Cardiac muscle cell (in vitro differentiated cells and primary cell): Measurements from ENCODE around the gene PRKAG2. TPM values are rescaled to one million over a fixed set of nuclear protein-coding genes. Genes with fewer than 3 reads are reported as not detected.
"Not testable (repeated sequence)": the region's sequence is repeated elsewhere in the genome, so short reads cannot be mapped to it uniquely, and the experiment has no call there.

Experiments
- DNase-seq, 2 donors: peaks; one replicate each; pipeline versions ENCODE4 v3.0.0 to v3.0.0-alpha.2; 2010 to 2017; ENCODE audit warnings: low read depth in 1 of 2, low spot score in 1 of 2
- H3K27ac ChIP-seq: fragments of 200-600 bp; sonication (generic); 2 replicates; pipeline ENCODE4 v1.5.1; 2016
- H3K27me3 ChIP-seq: fragments of 200-600 bp; sonication (generic); 2 replicates; pipeline ENCODE4 v1.6.0; 2016; ENCODE audit warnings: control low read depth
- H3K36me3 ChIP-seq: fragments of 200-600 bp; sonication (generic); 2 replicates; pipeline ENCODE4 v1.5.1; 2016; ENCODE audit warnings: control low read depth
- H3K4me1 ChIP-seq: fragments of 200-600 bp; sonication (generic); 2 replicates; pipeline ENCODE4 v1.8.1; 2017; ENCODE audit warnings: low read depth, mild to moderate bottlenecking, mixed run types
- H3K4me3 ChIP-seq: fragments of 200-600 bp; sonication (generic); 2 replicates; pipeline ENCODE4 v1.5.1; 2016; ENCODE audit warnings: mild to moderate bottlenecking
- H3K9me3 ChIP-seq: fragments of 200-600 bp; sonication (generic); 2 replicates; pipeline ENCODE4 v1.5.1; 2017; ENCODE audit warnings: low read depth, mild to moderate bottlenecking, control low read depth
- CTCF ChIP-seq: IDR thresholded peaks from 2 replicates; pipeline ENCODE4 v1.5.1; 2012; ENCODE audit warnings: low read depth, mild to moderate bottlenecking, low read length
- polyA plus RNA-seq: library from polyadenylated mRNA; unstranded; fragments of >200 nt; fragmentation: Nextera tagmentation; extraction: Ambion mirVana; gene quantifications from 2 replicates; pipeline ENCODE4 v1.2.1, GENCODE V29; 2016
- total RNA-seq: library from RNA; depleted of rRNA; stranded (reverse); fragments of >200 nt; gene quantifications from 2 replicates; pipeline ENCODE4 v1.2.3, GENCODE V29; 2016

PRKAG2 gene
- total and polyA plus RNA-seq, 2 experiments from 2014 or later = 43.4 to 85.3 TPM

GRCh38 chr7:151537818-151538561 is 338.9 kb downstream of the PRKAG2 start:
- DNase-seq = peak; percentile 34 to 57
- H3K36me3 ChIP-seq = no peaks in the 10 kb centered on the region
- no peaks in the 10 kb centered on the region for H3K27me3 ChIP-seq
- no peak overlapping the region for H3K4me3 ChIP-seq
- H3K27ac ChIP-seq = peak overlapping the region; percentile 84
- no peaks in the 10 kb centered on the region for H3K9me3 ChIP-seq
- peaks cover 10% of the 10 kb centered on the region for H3K4me1 ChIP-seq
- TF ChIP-seq CTCF = no peak

- not testable (repeated sequence) for H3K9me3 ChIP-seq, H3K27ac ChIP-seq, H3K27me3 ChIP-seq, DNase-seq, H3K4me1 ChIP-seq, H3K36me3 ChIP-seq, H3K4me3 ChIP-seq
Measured at GRCh38 chr7:151536178-151536577, 340.7 kb downstream of the PRKAG2 start.

GRCh38 chr7:151529842-151530241 is 347.1 kb downstream of the PRKAG2 start:
- Histone ChIP-seq H3K4me1 (no peaks in the 10 kb centered on the region), H3K27ac (no peak overlapping the region), H3K4me3 (no peak overlapping the region), H3K9me3 (no peaks in the 10 kb centered on the region), H3K27me3 (no peaks in the 10 kb centered on the region), H3K36me3 (no peaks in the 10 kb centered on the region)
- DNase-seq = no peak
- TF ChIP-seq CTCF = no peak

GRCh38 chr7:151524845-151525244 is 352.1 kb downstream of the PRKAG2 start:
- Histone ChIP-seq H3K9me3 (no peaks in the 10 kb centered on the region), H3K27ac (no peak overlapping the region), H3K4me1 (no peaks in the 10 kb centered on the region), H3K36me3 (no peaks in the 10 kb centered on the region), H3K4me3 (no peak overlapping the region), H3K27me3 (no peaks in the 10 kb centered on the region)
- no peak for DNase-seq
- TF ChIP-seq CTCF = no peak

GRCh38 chr7:151524331-151524730 is 352.6 kb downstream of the PRKAG2 start:
- no peaks in the 10 kb centered on the region for H3K27me3 ChIP-seq
- no peaks in the 10 kb centered on the region for H3K4me1 ChIP-seq
- no peak overlapping the region for H3K27ac ChIP-seq
- H3K36me3 ChIP-seq = no peaks in the 10 kb centered on the region
- no peak for TF ChIP-seq CTCF
- DNase-seq = no peak
- no peaks in the 10 kb centered on the region for H3K9me3 ChIP-seq
- H3K4me3 ChIP-seq = no peak overlapping the region

GRCh38 chr7:151520419-151521261 is 356.3 kb downstream of the PRKAG2 start:
- no peaks in the 10 kb centered on the region for H3K9me3 ChIP-seq
- H3K36me3 ChIP-seq = no peaks in the 10 kb centered on the region
- peak in 1 of 2 donors; percentile 21 for DNase-seq
- H3K4me3 ChIP-seq = no peak overlapping the region
- peak overlapping the region; percentile 99 for H3K27ac ChIP-seq
- H3K27me3 ChIP-seq = no peaks in the 10 kb centered on the region
- TF ChIP-seq CTCF = no peak
- no peaks in the 10 kb centered on the region for H3K4me1 ChIP-seq
